Measurements from ENCODE around the gene CCL26. TPM values are rescaled to one million over a fixed set of nuclear protein-coding genes. Genes with fewer than 3 reads are reported as not detected.

CCL26 gene
- total RNA-seq, 6 experiments from 2014 or later: 2.9 to 6.3 (median 4.4) TPM

DNA sequence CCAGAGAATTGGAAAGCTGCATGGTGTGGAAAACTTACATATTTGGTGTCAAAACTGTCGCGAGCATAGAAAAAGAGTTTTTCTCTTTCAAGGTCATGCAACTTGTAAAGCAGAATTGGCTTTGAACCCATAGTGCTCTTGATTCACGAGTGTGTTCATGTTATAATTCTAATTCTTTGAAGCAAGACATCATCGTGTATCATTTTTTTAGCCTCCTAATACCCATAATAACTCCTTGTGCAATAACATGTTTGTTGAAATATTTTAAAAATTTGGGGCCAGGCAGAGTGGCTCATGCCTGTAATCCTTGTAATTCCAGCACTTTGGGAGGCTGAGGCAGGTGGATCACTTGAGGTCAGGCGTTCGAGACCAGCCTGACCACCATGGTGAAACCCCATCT is 37.4 kb upstream of the CCL26 start:
- H3K4me1 Mint-ChIP-seq (ENCODE audit: low read depth): peaks cover 6% of the 10 kb centered on the region
- H3K4me3 Mint-ChIP-seq: no peak overlapping the region
- H3K36me3 Mint-ChIP-seq (ENCODE audit: low read depth): peaks cover 14% of the 10 kb centered on the region
- DNase-seq: no peak
- TF ChIP-seq, protein P1, sequence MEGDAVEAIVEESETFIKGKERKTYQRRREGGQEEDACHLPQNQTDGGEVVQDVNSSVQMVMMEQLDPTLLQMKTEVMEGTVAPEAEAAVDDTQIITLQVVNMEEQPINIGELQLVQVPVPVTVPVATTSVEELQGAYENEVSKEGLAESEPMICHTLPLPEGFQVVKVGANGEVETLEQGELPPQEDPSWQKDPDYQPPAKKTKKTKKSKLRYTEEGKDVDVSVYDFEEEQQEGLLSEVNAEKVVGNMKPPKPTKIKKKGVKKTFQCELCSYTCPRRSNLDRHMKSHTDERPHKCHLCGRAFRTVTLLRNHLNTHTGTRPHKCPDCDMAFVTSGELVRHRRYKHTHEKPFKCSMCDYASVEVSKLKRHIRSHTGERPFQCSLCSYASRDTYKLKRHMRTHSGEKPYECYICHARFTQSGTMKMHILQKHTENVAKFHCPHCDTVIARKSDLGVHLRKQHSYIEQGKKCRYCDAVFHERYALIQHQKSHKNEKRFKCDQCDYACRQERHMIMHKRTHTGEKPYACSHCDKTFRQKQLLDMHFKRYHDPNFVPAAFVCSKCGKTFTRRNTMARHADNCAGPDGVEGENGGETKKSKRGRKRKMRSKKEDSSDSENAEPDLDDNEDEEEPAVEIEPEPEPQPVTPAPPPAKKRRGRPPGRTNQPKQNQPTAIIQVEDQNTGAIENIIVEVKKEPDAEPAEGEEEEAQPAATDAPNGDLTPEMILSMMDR (IDR thresholded peaks at IDR 0.05): no peak
- no peak overlapping the region for H3K27ac Mint-ChIP-seq
- H3K9me3 Mint-ChIP-seq: peaks cover 23% of the 10 kb centered on the region
- H3K27me3 Mint-ChIP-seq (ENCODE audit: insufficient read depth): peaks cover 19% of the 10 kb centered on the region

- Mint-ChIP-seq H3K9me3 (peaks cover 23% of the 10 kb centered on the region), H3K27me3 (ENCODE audit: insufficient read depth) (peaks cover 25% of the 10 kb centered on the region), H3K4me1 (ENCODE audit: low read depth) (no peaks in the 10 kb centered on the region), H3K36me3 (ENCODE audit: low read depth) (peaks cover 14% of the 10 kb centered on the region), H3K4me3 (no peak overlapping the region), H3K27ac (no peak overlapping the region)
- TF ChIP-seq, protein P1 (IDR thresholded peaks at IDR 0.05): no peak
- DNase-seq: no peak
These were observed 36.1 kb upstream of the CCL26 start for GRCh38 chr7:75808106-75808505.

DNA sequence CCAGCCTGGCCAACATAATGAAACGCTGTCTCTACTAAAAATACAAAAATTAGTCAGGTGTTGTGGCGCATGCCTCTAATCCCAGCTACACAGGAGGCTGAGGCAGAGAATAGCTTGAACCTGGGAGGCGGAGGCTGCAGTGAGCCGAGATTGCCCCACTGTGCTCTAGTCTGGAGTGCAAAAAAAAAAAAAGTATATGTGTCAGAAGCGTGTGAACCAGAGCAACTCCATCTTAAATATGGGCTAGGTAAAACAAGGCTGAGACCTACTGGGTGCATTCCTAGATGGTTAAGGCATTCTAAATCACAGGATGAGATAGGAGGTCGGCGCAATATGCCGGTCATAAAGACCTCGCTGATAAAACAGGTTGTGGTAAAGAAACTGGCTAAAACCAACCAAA is 35.4 kb upstream of the CCL26 start:
- Mint-ChIP-seq H3K27ac (no peak overlapping the region), H3K4me3 (no peak overlapping the region), H3K27me3 (ENCODE audit: insufficient read depth) (peaks cover 25% of the 10 kb centered on the region), H3K9me3 (peaks cover 23% of the 10 kb centered on the region), H3K36me3 (ENCODE audit: low read depth) (peaks cover 14% of the 10 kb centered on the region), H3K4me1 (ENCODE audit: low read depth) (no peaks in the 10 kb centered on the region)
- TF ChIP-seq, protein P1 (IDR thresholded peaks at IDR 0.05): no peak
- DNase-seq: no peak

DNA sequence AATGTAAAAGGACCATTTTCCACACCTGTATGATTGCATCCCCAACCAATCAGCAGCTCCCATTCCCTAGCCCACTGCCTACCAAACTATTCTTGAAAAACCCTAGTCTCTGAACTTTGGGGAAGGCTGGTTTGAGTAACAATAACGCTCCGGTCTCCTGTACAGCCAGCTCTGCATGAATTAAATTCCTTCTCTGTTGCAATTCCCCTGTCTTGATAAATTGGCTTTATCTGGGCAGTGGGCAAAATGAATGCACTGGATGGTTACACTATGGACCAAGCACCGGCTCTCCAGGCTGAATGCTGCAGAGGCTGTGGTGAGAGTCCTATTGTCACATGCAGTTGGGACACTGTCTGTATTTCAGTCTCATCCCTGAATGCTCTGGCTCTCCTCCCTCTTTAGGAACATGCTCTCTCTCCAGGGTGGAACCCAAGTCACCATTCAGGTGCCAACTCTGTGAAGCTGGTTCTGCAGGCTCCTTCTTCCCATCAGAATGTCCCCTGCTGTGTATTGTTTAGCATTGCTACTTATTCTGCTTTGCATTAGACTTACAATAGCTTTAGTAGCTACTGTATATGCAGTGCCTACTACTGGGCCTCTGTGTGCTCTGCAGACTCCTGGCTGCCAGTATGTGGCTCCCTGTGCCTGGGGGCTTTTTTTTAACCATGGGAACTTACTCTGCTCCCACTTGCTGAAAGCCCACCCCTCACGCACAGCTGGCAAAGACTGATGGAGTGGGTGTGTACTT is 34.7 kb upstream of the CCL26 start:
- TF ChIP-seq, protein P1 (IDR thresholded peaks at IDR 0.05): no peak
- Mint-ChIP-seq H3K36me3 (ENCODE audit: low read depth) (peaks cover 14% of the 10 kb centered on the region), H3K27ac (no peak overlapping the region), H3K9me3 (peaks cover 23% of the 10 kb centered on the region), H3K4me3 (no peak overlapping the region), H3K4me1 (ENCODE audit: low read depth) (no peaks in the 10 kb centered on the region), H3K27me3 (ENCODE audit: insufficient read depth) (peaks cover 22% of the 10 kb centered on the region)
- DNase-seq: no peak

DNA sequence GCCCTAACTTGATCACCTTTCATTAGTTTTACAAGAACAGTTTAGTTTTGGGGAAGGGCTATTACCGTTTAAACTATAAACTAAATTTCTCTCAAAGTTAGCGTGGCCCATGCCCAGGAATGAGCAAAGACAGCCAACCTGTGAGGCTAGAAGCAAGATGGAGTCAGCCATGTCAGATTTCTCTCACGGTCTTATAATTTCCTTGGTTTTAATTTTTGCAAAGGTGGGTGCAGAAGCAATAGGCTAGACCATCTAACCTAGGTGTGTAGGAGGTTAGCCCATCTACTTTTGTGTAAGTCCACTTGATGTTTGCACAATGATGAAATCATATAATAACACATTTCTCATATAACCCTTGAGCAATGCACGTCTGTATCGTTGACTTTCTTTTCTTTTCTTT is 32.7 kb upstream of the CCL26 start:
- H3K4me3 Mint-ChIP-seq: no peak overlapping the region

More for the DNA sequence above, 32.7 kb upstream of the CCL26 start:
- Mint-ChIP-seq H3K27ac (no peak overlapping the region), H3K4me1 (ENCODE audit: low read depth) (no peaks in the 10 kb centered on the region), H3K36me3 (ENCODE audit: low read depth) (peaks cover 14% of the 10 kb centered on the region), H3K9me3 (peaks cover 23% of the 10 kb centered on the region), H3K27me3 (ENCODE audit: insufficient read depth) (peaks cover 22% of the 10 kb centered on the region)
- TF ChIP-seq, protein P1 (IDR thresholded peaks at IDR 0.05): no peak
- no peak for DNase-seq
